ENCODE data around the gene LRRC10. TPM values are rescaled to one million over a fixed set of nuclear protein-coding genes. Genes with fewer than 3 reads are reported as not detected.

Gene LRRC10, protein sequence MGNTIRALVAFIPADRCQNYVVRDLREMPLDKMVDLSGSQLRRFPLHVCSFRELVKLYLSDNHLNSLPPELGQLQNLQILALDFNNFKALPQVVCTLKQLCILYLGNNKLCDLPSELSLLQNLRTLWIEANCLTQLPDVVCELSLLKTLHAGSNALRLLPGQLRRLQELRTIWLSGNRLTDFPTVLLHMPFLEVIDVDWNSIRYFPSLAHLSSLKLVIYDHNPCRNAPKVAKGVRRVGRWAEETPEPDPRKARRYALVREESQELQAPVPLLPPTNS
- polyA plus RNA-seq (2013, experiment 1 of 2) = not detected
- not detected for polyA plus RNA-seq (2013, experiment 2 of 2)

DNA sequence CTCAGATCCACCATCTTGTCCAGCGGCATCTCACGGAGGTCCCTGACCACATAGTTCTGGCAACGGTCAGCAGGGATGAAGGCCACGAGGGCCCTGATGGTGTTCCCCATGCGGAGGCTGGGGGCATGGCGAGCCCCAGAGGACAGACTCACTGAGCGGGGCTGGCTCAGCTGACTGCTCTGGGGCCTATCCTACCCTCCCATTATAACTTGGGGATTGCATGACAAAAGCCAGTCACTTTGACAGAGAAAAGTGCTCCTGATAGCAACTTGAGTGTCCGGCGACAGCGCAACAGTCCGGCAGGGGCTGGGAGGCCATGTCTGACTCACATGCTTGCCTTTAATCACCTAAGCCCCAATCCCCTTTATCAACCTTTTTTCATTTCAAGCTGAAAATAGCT lies at the start of gene LRRC10:
LRRC10 (minus strand) TSS at position 179 of the 400 bp plus-strand sequence; CDS start at position 110, 69 bp downstream.
- WGBS, 2 experiments (ENCODE audit: insufficient coverage in 2 of 2) = 94 to 99% methylated on average over 7 to 11 of the region's 11 CpGs
- H3K4me1 ChIP-seq (ENCODE audit: control insufficient read depth, insufficient read depth, low read length, poor library complexity, severe bottlenecking) = no peaks in the 10 kb centered on the region
- H3K9me3 ChIP-seq (ENCODE audit: control insufficient read depth, low read length) = no peaks in the 10 kb centered on the region
- no peak within 1 kb of the TSS for H3K27ac ChIP-seq (ENCODE audit: low read depth, low read length, severe bottlenecking)
- H3K4me3 ChIP-seq (ENCODE audit: extremely low read depth, insufficient read depth, low read length, poor library complexity, severe bottlenecking) = no peak within 1 kb of the TSS
- no peaks in the 10 kb centered on the region for H3K36me3 ChIP-seq (ENCODE audit: control insufficient read depth, insufficient read depth, low read length)

DNA sequence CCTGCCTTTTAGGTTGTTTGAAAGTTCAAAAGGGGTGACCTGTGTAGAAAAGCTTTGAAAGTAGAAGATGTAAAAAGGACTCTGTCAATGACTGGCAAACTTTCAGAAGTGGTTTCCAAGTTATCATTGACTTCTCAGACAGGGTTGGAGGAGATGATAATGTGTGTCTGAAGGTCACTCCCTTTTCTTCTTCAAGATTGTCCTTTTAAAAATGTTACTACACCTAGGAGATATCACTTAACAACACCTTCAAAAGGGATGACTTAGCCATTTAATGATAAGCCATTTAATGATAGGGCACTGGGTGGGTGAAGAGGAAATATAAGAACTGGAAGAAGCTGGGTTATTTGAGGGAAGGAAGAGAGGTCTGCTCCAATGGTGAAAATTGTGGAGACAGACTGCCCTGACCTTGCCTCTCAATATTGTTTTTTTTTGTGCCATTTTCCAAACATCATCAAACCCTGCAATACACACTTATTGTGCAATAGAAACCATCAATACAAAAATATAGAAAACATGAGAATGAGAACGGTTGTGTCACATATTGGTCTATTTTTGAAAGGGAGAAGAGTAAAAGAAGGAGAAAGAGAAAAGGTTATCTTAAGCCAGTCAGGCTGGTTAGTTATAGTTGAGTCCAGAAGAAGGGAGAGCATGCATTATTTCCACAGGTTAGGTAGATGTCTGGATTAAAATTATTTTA lies 49.6 kb upstream of the LRRC10 start:
- Histone ChIP-seq H3K4me1 (ENCODE audit: control insufficient read depth, insufficient read depth, low read length, poor library complexity, severe bottlenecking) (peaks cover 10% of the 10 kb centered on the region), H3K36me3 (ENCODE audit: control insufficient read depth, insufficient read depth, low read length) (no peaks in the 10 kb centered on the region), H3K4me3 (ENCODE audit: extremely low read depth, insufficient read depth, low read length, poor library complexity, severe bottlenecking) (no peak overlapping the region), H3K9me3 (ENCODE audit: control insufficient read depth, low read length) (no peaks in the 10 kb centered on the region), H3K27ac (ENCODE audit: low read depth, low read length, severe bottlenecking) (no peak overlapping the region)
- 100% methylated on average over 1 of the region's 1 CpG; no CpG with 5 or more reads in 1 of the 2 experiments for WGBS, 2 experiments (ENCODE audit: insufficient coverage in 2 of 2)

DNA sequence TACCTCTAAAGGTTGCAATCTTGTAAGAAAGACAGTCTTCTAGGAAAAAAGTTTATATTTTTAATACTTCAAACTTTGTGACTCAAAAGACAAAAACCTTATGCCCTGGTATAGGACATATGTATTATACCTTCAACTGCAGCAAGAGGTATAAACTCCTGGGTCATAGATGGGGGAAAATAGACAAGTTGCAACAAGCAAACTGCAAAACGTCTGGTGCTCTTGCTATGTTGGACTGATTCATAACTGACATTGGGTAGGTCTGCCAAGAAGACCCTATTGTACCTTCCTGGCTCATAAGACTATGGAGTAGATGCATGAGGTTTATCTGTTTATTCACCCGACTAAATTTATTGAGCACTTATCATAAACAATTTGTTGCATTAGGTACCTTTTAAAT lies 47.5 kb upstream of the LRRC10 start:
- Histone ChIP-seq H3K27ac (ENCODE audit: low read depth, low read length, severe bottlenecking) (no peak overlapping the region), H3K4me1 (ENCODE audit: control insufficient read depth, insufficient read depth, low read length, poor library complexity, severe bottlenecking) (peaks cover 18% of the 10 kb centered on the region), H3K36me3 (ENCODE audit: control insufficient read depth, insufficient read depth, low read length) (no peaks in the 10 kb centered on the region), H3K9me3 (ENCODE audit: control insufficient read depth, low read length) (no peaks in the 10 kb centered on the region), H3K4me3 (ENCODE audit: extremely low read depth, insufficient read depth, low read length, poor library complexity, severe bottlenecking) (no peak overlapping the region)
- WGBS, 2 experiments (ENCODE audit: insufficient coverage in 2 of 2) = 43 to 80% methylated on average over 1 of the region's 2 CpGs

DNA sequence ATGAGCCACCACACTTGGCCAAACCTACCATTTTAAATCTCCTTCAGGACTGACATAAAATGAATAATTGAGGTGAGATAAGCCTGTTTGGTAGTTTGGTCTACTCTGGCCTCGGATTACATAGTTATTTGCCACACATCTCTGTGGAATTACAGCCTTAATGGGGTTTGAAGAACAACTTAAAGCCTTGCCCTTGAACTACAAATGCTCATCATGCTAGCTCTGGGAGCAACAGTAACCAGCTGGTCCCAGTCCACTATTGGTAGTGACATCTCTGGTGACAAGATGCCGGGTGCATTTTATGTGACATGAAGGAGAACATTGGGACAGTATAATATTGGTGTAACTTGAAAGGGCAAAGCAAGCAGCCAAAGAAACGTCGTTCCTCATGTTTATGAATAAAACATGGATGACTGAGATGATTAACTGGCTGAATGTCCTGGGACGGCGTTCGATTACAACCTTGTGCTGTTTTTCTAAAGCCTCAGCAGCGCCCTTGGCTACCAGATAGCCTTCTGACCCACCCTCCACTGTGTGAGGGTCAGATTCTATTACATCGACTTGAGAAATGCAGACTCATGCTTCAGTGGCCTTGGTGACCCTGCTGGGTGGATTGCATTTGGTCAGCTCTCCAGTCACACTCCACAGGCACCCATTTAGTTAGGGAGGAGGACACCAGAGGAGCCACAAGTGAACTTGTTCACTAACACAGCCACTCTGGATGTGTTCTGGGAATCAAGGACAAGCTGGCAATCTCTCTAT lies 46.9 kb upstream of the LRRC10 start:
- Histone ChIP-seq H3K4me3 (ENCODE audit: extremely low read depth, insufficient read depth, low read length, poor library complexity, severe bottlenecking) (no peak overlapping the region), H3K27ac (ENCODE audit: low read depth, low read length, severe bottlenecking) (peak overlapping the region; percentile 10), H3K36me3 (ENCODE audit: control insufficient read depth, insufficient read depth, low read length) (no peaks in the 10 kb centered on the region), H3K9me3 (ENCODE audit: control insufficient read depth, low read length) (no peaks in the 10 kb centered on the region), H3K4me1 (ENCODE audit: control insufficient read depth, insufficient read depth, low read length, poor library complexity, severe bottlenecking) (peaks cover 18% of the 10 kb centered on the region)
- WGBS, 2 experiments (ENCODE audit: insufficient coverage in 2 of 2) = 89 to 97% methylated on average over 6 to 7 of the region's 9 CpGs

DNA sequence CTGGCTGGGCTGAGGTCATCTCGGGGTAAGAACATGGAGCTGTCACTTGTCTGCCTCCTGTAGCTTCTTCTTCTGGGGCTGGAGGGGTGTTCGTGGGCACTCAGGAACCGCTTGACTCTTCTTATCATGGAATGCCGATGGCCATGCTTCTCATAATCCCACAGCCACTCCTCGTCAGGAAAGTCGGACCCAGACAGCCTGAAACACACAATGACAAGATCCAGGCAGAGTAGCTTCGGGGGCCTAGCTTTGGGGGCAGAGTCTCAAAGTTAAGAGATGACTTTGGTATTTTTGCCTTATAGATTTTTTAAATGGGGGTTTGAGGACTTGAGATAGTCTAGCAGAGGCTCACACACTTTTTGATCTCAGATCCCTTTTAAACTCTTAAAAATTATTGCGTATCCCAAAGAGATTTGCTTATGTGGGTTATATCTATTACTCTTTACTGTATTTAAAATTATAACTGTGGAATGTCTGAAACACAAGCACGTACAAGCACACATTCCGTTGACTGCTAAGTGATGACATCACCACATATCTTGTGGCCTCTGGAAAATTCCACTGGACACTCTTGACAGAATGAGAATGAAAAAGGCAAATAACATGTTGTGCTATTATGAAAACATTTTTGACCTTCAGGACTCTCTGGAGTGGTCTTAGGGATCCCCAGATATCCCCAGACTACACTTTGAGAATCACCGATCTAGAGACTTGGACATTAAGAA lies 45.1 kb upstream of the LRRC10 start:
- Histone ChIP-seq H3K36me3 (ENCODE audit: control insufficient read depth, insufficient read depth, low read length) (no peaks in the 10 kb centered on the region), H3K4me1 (ENCODE audit: control insufficient read depth, insufficient read depth, low read length, poor library complexity, severe bottlenecking) (peaks cover 18% of the 10 kb centered on the region), H3K4me3 (ENCODE audit: extremely low read depth, insufficient read depth, low read length, poor library complexity, severe bottlenecking) (no peak overlapping the region), H3K27ac (ENCODE audit: low read depth, low read length, severe bottlenecking) (peak overlapping the region; percentile 88), H3K9me3 (ENCODE audit: control insufficient read depth, low read length) (no peaks in the 10 kb centered on the region)
- 70 to 75% methylated on average over 2 of the region's 11 CpGs for WGBS, 2 experiments (ENCODE audit: insufficient coverage in 2 of 2)

DNA sequence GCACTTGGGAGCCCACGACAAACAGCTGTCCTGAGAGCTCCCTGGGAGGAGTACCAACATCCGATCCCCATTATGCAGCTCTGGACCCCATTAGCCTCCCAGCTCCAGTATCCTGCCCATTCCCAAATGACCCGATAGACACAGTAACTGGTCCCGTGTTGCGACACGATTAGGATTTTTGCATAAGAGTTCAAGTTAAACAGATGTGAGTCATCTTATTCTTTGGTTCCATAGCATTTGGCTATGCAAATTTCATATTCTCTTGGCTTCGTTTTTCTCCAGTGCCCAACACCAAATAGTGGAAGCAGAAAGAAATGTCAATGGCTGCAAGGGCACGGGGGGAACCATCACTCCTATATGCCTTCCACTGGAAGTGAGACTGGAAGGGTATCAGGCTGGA lies 43.0 kb upstream of the LRRC10 start:
- Histone ChIP-seq H3K27ac (ENCODE audit: low read depth, low read length, severe bottlenecking) (no peak overlapping the region), H3K36me3 (ENCODE audit: control insufficient read depth, insufficient read depth, low read length) (no peaks in the 10 kb centered on the region), H3K9me3 (ENCODE audit: control insufficient read depth, low read length) (no peaks in the 10 kb centered on the region), H3K4me3 (ENCODE audit: extremely low read depth, insufficient read depth, low read length, poor library complexity, severe bottlenecking) (no peak overlapping the region), H3K4me1 (ENCODE audit: control insufficient read depth, insufficient read depth, low read length, poor library complexity, severe bottlenecking) (peaks cover 18% of the 10 kb centered on the region)
- 84 to 90% methylated on average over 6 of the region's 8 CpGs for WGBS, 2 experiments (ENCODE audit: insufficient coverage in 2 of 2)

DNA sequence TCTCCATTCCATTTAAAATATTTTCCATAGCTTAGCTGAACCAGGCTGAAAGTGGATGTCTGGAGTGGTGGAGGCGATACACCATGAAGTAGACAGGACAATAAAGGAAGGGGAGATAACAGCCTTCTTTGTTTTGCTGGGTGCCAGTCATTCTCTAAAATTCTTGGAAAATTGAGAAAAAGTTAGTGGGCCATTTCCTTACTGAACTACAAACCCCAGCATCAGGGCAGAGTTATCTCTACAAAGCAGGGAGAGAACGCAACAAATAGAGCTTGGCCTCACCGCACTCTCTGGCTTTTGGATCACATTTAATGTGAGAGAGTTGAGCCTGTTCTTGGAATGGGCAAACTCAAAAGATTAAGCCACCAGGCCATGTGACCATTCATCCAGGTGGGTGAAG lies 41.2 kb upstream of the LRRC10 start:
- Histone ChIP-seq H3K4me1 (ENCODE audit: control insufficient read depth, insufficient read depth, low read length, poor library complexity, severe bottlenecking) (peaks cover 18% of the 10 kb centered on the region), H3K4me3 (ENCODE audit: extremely low read depth, insufficient read depth, low read length, poor library complexity, severe bottlenecking) (no peak overlapping the region), H3K36me3 (ENCODE audit: control insufficient read depth, insufficient read depth, low read length) (no peaks in the 10 kb centered on the region), H3K9me3 (ENCODE audit: control insufficient read depth, low read length) (no peaks in the 10 kb centered on the region), H3K27ac (ENCODE audit: low read depth, low read length, severe bottlenecking) (no peak overlapping the region)
- WGBS, 2 experiments (ENCODE audit: insufficient coverage in 2 of 2) = 100% methylated on average over 2 of the region's 3 CpGs

DNA sequence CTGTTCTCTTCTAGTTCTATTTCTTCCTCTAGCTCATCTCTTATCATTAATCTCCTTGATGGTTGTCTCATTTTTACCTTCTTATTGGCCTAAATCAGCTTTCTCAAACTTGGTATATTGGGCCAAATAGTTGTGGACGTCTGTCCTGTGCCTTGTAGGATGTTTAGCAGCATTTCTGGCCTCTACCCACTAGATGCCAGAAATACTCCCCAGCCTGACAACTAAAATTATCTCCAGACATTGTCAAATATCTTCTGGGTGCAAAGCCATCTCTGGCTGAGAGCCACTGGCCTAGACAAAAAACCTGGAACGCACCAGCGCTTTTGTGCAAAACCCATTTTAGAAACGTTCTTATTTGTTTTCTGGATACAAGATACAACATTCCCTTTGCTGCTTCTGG lies 38.8 kb upstream of the LRRC10 start:
- no peak overlapping the region for H3K4me3 ChIP-seq (ENCODE audit: extremely low read depth, insufficient read depth, low read length, poor library complexity, severe bottlenecking)
- WGBS, 2 experiments (ENCODE audit: insufficient coverage in 2 of 2) = 70% methylated on average over 4 of the region's 4 CpGs; no CpG with 5 or more reads in 1 of the 2 experiments
- H3K4me1 ChIP-seq (ENCODE audit: control insufficient read depth, insufficient read depth, low read length, poor library complexity, severe bottlenecking) = peaks cover under 1% of the 10 kb centered on the region
- no peak overlapping the region for H3K27ac ChIP-seq (ENCODE audit: low read depth, low read length, severe bottlenecking)
- H3K9me3 ChIP-seq (ENCODE audit: control insufficient read depth, low read length) = no peaks in the 10 kb centered on the region
- no peaks in the 10 kb centered on the region for H3K36me3 ChIP-seq (ENCODE audit: control insufficient read depth, insufficient read depth, low read length)

DNA sequence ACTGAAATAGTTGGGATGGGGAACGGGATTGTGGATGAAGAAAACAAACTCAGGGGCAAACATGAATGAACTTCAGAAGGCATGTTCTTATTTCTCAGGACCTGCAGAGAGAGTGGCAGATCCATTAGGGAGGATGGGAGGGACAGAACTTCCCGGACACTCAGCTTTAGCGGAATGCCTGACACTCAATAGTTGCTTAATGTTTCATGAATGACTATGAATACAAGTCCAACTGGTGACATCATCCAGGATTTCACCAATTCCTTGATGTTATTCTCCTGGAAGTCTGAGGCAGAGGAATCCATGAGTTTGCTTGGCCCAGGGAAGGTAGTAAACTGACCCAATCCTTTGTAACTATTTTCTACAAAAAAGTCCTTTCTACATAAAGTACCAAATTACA lies 37.8 kb upstream of the LRRC10 start:
- H3K4me3 ChIP-seq (ENCODE audit: extremely low read depth, insufficient read depth, low read length, poor library complexity, severe bottlenecking) = no peak overlapping the region
- H3K27ac ChIP-seq (ENCODE audit: low read depth, low read length, severe bottlenecking) = no peak overlapping the region
- no peaks in the 10 kb centered on the region for H3K9me3 ChIP-seq (ENCODE audit: control insufficient read depth, low read length)
- H3K4me1 ChIP-seq (ENCODE audit: control insufficient read depth, insufficient read depth, low read length, poor library complexity, severe bottlenecking) = no peaks in the 10 kb centered on the region
- WGBS, 2 experiments (ENCODE audit: insufficient coverage in 2 of 2) = 89 to 92% methylated on average over 1 to 2 of the region's 3 CpGs
- no peaks in the 10 kb centered on the region for H3K36me3 ChIP-seq (ENCODE audit: control insufficient read depth, insufficient read depth, low read length)

DNA sequence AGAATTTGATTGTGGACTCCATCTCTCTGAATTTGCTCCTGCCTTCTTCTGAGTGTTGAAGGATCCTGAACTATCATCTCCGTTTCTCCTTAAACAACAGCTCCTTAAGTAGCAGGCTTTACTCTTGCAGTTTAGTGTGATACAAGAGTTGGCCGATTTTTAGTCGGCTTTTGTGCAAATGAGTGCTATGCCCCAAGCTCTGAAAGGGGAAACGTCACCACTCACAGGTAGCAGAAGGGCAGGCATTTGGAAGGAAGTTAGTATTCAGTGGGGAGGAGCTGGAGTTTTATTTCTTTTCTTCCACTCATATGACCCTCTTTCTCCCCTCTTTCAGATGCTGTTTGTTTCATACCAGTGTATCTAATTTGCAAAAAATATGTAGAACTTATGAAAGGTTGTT lies 36.5 kb upstream of the LRRC10 start:
- no peak overlapping the region for H3K4me3 ChIP-seq (ENCODE audit: extremely low read depth, insufficient read depth, low read length, poor library complexity, severe bottlenecking)
- no peaks in the 10 kb centered on the region for H3K36me3 ChIP-seq (ENCODE audit: control insufficient read depth, insufficient read depth, low read length)
- H3K9me3 ChIP-seq (ENCODE audit: control insufficient read depth, low read length) = no peaks in the 10 kb centered on the region
- H3K4me1 ChIP-seq (ENCODE audit: control insufficient read depth, insufficient read depth, low read length, poor library complexity, severe bottlenecking) = no peaks in the 10 kb centered on the region
- 21 to 38% methylated on average over 2 of the region's 4 CpGs for WGBS, 2 experiments (ENCODE audit: insufficient coverage in 2 of 2)
- no peak overlapping the region for H3K27ac ChIP-seq (ENCODE audit: low read depth, low read length, severe bottlenecking)

Data from mesodermal cell (in vitro differentiated cells).